Activated CD4-positive, alpha-beta T cell treated with anti-CD3 and anti-CD28 coated beads for 24 hours (primary cell): ENCODE data around the gene AOAH.
"Not testable (repeated sequence)": the region's sequence is repeated elsewhere in the genome, so short reads cannot be mapped to it uniquely, and the experiment has no call there.

ENCODE experiments used
- DNase-seq, 2 donors: peaks; one replicate each; pipeline ENCODE4 v3.0.0-alpha.2; 2020; ENCODE audit warnings: low read depth in 2 of 2

Gene AOAH

DNA sequence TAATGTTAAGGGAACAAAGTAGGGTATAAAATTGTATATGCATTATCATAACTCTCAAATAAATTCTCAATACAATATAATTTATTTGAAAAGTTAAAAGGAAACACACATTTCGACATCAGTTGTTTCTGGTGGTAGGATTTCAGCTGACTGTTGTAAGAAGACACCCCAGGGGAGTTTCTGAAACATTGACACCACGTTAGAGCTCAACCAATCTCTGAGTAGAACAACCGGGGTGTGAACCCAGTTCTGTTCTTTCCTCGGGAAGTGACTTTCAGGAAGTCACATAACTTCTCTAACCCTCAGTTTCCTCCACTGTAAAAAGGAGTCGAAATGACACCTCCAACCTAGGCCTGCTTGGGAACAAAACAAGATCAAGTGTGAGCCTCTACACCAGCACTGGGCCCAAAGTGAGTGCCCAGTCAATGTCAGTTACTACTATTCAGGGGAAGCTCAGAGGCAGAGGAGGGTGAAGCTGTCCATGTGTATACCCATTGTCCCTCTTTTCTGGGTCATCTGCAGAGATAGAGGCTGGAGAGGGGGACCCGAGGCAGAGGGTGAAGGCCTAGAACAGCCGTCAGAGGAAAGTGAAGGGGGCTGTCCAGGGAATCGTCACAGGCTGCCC lies 67.1 kb downstream of the AOAH start:
- no peak for DNase-seq

DNA sequence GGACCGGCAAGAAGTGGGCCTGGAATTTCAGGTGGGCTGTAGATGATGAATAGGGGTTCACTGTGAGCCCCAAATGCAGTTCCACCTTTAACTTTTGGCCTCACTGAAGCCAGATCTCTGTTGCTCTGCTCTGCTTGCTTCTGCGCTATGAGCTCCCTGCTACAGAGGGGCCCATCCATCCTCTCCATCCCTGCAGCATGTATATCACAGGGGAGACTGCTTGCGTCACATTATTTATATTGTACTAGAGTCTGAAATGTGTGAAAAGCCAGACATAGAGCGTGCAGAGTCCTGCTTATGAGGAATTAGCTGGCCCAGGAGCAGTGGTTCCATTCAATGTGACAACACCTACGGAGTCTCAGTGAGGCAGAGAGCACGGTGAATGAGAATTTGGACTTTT lies 69.9 kb downstream of the AOAH start:
- DNase-seq: no peak

- DNase-seq: no peak
These were observed 70.5 kb downstream of the AOAH start for GRCh38 chr7:36653663-36654355.

DNA sequence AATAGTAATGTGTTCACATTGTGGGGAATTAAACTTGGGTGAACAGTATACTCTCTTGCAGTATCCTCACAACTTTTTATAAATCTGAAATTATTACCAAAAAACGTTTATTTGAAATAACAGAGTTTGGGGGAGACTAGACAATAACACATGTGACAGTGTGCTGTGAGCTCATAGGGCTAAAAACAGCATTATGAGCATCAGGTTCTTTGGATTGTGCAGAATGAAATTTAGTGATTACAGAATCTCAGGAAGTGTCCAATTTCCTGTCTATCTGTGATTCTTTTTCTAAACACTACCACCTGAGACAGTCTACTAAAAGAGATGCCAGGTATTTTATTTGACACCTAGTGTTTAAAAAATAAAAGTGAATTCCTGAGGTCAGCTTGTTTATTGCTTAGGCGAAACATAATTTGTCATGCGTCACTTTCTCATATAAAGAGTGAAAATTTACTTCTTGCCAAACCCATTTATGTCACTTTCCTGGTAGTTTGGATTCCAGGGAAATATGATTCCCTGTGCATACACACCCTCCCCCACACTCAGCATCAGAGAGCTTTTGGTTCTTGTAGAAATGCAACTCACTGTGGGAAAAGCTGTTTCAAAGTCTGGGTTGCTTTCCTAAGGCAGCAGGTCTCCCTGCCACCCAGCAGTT lies 71.2 kb downstream of the AOAH start:
- no peak for DNase-seq

GRCh38 chr7:36652431-36652830 lies 71.9 kb downstream of the AOAH start:
- DNase-seq: no peak

DNA sequence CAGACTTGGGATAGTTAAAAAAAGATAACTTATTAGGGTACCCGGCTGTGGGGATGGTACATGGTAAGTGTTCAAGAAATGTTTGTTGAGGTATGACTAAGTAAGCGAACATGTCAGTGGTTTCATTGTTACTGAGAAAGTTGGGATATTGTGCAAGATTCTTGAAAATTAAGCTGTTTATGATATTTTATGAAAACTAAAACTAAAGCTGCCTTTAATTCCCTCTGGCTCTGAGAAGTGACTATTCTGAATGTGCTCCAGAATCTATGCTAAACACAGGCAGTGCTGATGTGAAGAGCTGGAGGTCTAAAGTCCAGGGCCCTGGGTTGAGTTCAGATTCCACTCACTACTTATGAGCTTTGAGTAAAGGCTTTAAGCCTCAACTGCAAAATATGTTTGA lies 72.9 kb downstream of the AOAH start:
- no peak for DNase-seq

GRCh38 chr7:36650766-36651312 lies 73.5 kb downstream of the AOAH start:
- DNase-seq: no peak

DNA sequence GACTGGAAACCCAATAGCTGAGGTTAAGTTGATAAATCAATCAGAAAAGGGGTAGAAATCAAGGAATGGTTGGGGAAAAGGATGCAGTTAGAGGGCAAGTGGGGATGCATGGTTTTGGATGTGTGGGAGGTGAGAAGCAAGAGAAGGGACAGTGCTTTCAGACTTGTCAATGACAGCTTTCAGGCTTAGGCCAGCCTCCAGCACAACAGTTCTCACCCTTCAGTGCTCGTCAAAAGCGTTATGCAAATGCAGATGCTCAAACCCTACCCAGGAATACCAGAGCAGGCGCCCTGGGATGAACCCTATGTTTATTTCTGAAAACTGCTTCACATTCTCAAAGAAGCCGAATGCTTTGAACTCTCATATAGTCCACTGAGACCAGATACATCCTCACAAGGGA lies 74.0 kb downstream of the AOAH start:
- no peak for DNase-seq

DNA sequence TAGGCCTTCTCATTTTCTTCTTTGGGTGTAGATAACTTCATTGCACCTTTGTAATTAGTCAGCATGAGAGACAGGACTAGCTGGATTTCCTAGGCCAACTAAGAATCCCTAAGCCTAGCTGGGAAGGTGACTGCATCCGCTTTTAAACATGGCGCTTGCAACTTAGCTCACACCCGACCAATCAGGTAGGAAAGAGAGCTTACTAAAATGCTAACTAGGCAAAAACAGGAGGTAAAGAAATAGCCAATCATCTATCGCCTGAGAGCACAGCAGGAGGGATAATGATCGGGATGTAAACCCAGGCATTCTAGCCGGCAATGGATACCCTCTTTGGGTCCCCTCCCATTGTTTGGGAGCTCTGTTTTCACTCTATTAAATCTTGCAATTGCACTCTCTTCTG lies 75.0 kb downstream of the AOAH start:
- DNase-seq: not testable (repeated sequence)

- no peak for DNase-seq
These were observed 75.9 kb downstream of the AOAH start for GRCh38 chr7:36648441-36648840.

DNA sequence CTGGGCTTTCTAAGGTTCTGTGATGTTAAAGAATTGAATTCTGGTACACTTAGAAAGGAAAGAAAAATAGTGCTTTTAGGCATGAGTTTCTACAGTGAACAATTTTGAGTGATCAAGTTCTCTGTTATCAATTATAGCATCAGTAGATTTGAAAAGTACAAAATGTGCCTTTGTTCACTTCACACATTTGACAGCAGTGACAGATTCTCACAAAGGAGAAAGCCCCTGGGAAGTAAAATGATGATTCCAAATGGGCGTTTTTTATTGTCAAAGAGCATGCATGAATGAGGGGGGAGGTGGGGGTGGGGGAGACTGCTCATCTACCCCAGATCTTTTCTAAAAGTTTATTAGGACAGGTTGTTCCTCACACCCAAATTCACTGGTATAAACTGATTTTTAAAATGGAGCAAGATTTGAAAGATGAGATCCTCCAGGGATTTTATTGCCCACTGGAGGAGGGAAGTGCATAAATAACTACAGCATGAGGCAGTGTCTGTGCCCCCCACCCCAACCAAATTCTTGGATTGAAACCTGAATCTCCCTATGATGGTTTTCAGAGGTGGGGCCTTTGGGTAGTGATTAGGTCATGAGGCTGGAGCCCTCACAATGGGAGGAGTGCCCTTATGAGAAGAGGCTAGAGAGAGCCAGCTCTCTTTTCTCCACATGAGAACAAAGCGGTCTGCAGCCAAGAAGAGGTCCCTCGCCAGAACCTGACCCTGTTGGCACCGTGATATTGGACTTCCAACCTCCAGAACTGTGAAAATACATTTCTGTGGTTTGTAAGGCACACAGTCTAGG lies 79.5 kb downstream of the AOAH start:
- DNase-seq: no peak

DNA sequence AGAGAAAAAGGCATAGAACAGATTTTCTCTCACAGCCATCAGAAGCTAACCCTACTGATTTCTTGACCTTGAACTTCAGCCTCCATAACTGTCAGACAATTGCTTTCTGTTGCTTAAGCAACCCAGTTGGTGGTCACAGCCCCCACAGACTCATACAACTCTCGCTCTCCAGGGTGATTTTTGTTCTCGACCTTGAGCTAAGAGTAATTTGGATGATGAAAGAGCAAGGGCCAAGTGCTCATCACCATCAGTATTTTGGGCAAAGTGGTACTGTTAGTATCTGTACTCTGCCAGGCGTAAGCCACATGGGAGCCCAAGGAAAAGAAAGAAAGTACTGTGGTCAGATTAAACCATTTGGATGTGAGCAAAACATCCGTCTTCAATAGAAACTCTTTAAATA lies 81.9 kb downstream of the AOAH start:
- no peak for DNase-seq

- DNase-seq: no peak
These were observed 82.3 kb downstream of the AOAH start for GRCh38 chr7:36642010-36642409.

DNA sequence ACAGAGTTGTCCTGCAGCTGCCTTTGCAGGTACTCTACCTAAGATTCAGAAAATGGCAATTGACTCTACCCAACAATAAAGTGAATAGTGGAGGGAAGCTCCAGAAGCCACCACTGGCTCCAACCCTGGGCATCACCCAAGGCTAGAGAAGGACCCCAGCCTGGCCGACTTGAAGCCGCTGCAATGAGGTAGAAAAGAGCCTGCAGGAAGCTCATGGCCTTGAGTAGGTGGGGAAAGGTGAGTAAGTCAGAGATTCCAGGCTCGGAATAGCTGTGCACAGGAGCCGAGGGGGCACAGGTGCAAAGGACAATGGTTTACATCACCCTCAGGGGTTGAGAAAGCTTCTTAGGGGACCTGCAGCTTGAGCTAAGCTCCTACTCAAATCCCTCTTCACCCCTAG lies 83.6 kb downstream of the AOAH start:
- DNase-seq: no peak

- DNase-seq: no peak
These were observed 84.5 kb downstream of the AOAH start for GRCh38 chr7:36639826-36640225.

GRCh38 chr7:36638586-36639263 lies 85.6 kb downstream of the AOAH start:
- DNase-seq: no peak

- no peak for DNase-seq
These were observed 86.2 kb downstream of the AOAH start for GRCh38 chr7:36638140-36638539.

DNA sequence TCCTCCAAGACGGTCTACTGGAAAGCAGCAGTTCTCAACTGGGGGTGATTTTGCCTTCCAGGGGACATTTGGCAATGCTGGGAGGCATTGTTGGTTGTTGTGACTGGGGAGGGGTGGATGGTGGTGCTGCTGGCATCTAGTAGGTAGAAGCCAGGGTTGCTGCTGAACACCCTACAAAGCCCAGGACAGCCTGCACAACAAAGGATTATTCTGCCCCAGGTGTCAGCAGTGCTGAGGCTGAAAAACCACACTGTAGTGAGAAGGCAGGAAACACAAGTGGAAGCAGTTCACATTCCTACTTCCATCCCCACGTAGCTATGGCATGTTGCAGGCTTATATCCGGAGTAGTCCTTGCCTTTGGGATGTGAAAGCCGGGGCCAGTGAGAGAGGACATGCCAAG lies 86.9 kb downstream of the AOAH start:
- DNase-seq: no peak

GRCh38 chr7:36636126-36636525 lies 88.2 kb downstream of the AOAH start:
- no peak for DNase-seq

DNA sequence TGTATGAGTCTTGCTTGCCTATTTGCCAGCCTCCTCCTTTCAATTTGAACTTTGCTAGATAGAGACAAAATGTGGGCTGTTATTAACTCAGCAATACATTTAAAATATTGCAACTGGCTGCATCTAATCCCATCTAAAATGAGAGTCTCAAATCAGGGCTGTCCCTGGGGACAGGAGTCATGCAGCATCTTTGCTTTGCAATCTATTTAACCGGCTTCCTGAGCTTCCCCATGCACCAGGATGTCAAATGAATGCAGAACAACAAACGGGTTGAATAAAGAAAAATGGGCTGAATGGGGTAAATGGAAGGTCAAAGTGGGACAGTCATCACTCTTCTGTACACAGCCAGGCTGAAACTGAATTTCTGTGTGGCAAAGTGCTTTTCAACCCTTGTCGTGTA lies 89.2 kb downstream of the AOAH start:
- no peak for DNase-seq

- no peak for DNase-seq
These were observed 90.9 kb downstream of the AOAH start for GRCh38 chr7:36633377-36633776.
